UCSD-AML1 (cell line): ENCODE results near the gene GULP1.
"Not testable (repeated sequence)": the region's sequence is repeated elsewhere in the genome, so short reads cannot be mapped to it uniquely, and the experiment has no call there.

Experiments used
- DNase-seq: peaks from one replicate; lab custom pipeline; 2025; ENCODE audit not compliant: unreplicated experiment; lab: John Stamatoyannopoulos, UW

GULP1 gene

DNA sequence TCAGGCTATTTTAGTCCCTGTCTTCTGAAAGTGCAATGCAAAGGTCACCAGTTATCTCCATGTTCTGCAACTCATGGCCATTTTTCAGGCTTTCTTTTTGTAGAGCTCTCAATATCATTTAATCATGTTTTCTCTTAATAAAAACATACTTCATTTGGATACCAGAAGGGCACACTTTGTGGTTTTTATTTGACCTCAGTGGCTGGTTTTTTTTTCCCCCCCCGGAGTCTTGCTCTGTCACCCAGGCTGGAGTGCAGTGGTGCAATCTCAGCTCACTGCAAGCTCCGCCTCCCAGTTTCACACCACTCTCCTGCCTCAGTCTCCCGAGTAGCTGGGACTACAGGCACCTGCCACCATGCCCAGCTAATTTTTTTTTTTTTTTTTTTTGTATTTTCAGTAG is 174.4 kb downstream of the GULP1 start:
- DNase-seq: not testable (repeated sequence)

DNA sequence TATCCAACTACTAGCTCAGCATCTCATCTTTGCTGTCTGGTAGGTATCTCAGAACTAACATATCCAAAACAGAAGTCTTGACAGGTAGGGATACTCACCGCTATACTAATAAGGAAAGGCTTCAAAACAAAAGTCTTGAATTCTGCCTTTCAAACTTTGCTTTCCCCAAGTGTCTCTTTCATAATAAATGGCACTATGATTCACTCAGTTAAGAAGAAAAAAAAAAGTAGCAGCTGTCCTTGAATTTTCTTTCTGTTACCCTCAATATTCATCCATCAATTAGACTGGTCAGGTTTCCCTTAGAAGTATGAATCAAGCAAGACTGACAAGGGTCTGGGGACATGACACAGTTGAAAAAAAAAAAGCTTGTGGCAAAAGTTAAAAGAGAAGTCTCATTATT is 175.1 kb downstream of the GULP1 start:
- no peak for DNase-seq

DNA sequence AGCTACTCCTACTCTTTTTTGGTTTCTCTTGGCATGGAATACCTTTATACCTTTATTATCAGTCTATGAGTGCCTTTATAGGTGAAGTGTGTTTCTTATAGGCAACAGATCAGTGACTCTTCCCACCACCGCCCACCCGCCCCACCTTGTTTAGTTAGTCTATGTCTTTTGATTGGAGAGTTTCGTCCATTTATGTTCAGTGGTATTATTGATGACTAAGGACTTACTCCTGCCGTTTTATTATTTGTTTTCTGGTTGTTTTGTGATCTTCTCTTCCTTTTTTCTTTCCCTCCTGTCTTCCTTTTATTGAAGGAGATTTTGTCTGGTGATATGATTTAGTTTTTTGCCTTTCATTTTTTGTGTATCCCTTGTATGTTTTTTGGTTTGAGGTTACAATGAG is 179.5 kb downstream of the GULP1 start:
- DNase-seq: no peak

DNA sequence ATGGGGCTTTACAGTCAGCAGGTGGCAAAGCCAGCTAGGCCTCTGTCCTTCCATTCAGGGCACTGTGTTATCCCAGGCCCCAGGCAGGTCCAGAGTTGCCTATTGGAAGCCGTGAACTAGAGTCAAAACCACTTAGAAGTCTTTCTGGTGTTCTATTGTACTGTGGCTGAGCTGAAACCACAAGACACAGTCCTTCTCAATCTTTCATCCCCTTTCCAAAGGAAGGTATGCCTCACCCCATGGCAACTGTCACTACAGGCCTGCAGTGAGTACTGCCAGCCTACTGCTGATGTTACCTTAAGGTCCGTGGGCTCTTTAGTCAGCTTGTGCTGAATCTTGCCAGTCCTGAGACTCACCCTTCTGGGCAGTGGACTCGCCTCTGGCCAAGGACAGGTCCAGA is 181.6 kb downstream of the GULP1 start:
- DNase-seq: no peak

DNA sequence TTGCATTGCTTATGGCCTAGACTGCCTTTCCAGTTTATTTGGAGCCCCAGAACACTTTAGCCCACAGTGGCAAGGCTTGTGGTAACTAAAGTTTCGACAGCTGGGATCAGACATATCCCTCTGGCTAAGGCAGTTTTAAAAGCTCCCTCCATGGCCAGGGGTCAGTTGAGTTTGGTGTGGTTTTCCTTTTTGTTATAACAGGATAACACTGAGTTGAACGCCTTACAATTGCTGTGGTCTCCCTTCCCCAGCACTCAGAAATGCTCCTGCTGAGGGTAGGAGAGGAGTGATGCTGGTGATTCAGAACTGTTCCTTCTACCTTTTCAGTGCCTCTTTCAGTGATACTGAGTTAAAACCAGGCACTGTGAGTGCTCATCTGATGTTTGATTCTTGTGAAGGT is 182.6 kb downstream of the GULP1 start:
- no peak for DNase-seq

DNA sequence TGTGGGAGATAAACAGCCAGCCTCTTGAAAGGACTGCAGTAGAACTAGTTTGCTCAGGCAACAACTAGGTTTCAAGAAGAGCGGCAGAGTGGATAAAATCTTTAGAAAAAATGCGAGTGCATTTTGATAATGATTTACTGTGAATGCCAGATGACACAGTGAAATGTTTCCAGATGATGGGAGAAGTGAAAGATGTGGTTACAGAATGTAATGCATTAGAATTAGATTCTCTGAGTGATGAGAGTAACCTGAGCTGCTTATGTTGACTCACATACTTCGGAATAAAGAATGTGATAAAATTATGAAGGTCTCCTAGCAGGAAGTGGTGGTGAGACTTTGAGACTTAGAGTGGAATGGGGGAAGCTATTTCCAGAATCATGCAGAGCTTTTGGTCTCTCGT is 184.3 kb downstream of the GULP1 start:
- DNase-seq: no peak

DNA sequence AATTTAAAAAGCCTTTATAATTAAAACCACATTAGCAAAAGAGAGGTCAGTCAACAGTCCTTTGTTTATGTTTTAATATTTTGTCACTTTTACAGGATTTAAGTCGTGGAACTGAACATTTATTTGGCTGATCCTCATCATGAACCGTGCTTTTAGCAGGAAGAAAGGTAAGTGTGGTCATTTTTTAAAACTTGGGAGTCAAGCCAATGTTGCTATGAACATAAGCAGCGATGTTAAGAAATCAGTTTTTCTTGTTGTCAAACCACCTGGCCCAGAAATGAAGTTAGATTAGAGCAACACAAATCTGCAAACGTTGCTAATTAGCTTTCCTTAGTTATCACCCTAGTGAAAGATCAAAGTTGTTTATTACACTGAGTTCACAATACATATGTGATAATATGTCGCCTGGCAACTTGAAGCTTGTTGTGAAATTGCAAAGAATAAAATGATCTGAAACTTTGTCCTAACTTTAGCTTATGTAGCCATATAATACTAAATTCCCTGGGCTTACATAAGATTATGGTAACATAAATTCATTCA is 186.0 kb downstream of the GULP1 start:
- no peak for DNase-seq

DNA sequence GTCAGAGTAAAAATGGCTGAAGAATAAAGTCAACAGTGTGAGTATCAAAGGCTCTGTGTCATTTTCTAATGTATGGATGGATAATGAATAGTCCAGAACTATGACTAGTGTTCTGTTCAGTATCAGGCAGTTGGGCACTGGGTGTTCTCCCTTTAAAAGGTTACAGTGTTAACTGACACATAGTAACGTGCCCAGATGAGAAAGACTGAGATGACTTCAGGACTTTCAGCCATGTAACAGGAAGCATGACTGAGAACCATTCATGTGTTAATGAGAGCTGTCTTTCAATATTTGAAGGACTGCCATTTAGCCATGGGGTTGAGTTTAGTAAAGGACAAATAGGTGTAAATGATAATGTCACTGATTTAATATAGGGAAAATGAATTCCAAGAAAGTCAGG is 187.1 kb downstream of the GULP1 start:
- DNase-seq: no peak

DNA sequence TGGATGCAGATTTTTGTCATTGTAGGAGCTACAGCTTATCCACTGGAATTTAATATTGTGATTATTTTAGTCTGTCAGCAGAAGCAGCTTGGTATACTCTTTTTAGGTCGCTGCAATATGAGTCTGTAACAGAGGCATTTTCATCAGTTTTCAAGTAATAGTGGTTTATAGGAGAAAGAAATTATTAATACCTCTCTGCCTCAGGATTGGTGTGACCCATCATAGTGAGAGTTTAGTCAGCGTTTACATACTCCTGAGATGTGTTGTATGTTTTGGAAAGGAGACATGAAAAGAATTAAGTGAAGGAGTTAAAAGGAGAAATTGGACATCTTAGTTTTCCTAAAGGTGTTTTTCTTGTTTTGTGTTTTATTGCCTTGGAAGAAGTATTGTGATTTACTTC is 189.8 kb downstream of the GULP1 start:
- DNase-seq: no peak

DNA sequence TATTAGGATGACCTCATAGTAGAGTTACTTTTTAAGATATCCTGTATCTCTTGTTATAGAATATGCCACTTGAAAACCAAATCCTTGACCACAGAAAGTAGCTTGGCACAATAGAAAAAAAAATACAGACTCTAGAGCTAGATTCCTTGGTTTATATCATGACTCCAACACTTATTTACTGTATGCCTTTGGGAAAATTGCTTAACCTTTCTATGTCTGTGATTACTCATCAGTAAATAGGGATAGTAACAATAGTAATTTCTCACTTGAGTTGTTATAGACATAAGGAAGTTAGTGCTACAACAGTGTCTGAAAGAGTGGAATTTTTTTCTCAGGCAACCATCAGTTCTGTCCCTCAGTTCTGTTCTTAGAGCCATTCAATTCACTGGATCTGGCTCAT is 193.8 kb downstream of the GULP1 start:
- DNase-seq: no peak

DNA sequence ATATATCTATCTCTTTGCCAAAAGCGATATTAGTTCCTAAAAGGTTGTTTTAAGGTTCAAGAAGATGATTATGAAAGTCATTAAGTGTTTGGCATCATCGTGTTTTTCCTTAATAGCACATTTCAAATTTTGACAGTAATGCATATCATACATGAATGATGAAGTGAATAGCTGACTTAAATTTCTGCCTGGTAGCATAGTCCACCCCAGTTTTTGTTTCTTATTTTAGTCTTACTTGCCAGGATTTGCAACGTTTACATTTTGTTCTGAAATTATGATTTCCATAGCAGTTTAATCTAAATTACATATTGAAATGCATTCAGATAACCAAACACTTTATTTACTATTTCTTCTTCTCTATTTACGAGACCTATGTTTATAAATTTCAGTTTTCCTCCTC is 201.1 kb downstream of the GULP1 start:
- no peak for DNase-seq

DNA sequence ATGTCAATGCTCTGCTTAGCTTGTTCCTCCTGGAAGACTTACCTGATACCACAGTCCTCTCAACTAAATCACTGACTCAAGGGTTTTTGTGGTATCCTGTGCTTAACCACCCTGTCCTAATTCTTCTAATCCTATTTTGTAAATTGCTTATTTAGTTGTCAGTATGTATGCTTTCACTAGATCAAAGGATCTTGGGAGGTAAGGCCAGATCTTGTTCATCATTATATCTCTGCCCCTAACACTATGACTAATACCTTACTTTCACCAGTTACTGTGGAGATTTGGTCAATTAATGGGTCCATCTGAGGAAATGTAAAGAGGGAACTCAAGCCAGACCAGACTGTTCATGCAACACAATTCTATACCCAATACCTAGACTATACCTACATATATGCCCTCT is 203.2 kb downstream of the GULP1 start:
- no peak for DNase-seq

DNA sequence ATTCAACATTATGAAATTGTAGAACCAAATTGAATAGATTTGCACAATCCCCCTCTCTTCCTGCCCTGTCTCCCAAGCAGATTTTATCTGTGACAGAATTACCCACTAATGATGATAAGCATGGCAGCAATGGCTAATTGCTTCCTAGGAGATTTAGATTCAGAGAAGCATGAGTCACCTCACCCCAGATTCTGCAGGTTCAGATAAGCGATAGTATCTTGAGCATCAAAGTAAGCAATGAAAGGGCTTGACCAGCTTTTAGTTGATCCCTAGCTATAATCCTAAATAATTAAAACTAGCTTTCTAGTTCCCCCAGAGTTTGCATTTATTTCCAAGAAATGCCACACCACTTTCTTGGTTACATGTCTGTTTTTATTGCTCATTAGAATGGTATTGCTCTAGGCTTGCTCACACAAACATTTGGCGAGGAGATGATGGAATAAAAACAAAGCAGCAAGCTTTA is 204.3 kb downstream of the GULP1 start:
- no peak for DNase-seq

DNA sequence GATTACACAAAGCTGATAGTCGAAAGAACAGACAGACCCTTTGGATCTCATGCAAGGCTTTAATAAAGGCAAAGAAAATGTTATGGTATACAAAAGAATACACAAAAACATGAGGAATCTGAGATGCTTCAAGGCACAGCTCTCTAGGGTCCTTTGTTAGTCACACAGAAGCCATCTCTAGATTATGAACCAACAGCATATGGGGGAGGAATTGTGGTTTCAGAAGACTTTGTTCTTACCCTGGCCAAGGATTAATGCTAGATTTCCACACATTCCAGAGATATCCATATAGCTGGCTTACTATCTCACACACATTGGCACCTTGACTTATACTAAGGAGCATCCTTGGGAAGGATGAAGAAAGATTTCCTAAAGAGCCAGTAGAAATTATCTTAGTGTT is 206.1 kb downstream of the GULP1 start:
- DNase-seq: no peak

DNA sequence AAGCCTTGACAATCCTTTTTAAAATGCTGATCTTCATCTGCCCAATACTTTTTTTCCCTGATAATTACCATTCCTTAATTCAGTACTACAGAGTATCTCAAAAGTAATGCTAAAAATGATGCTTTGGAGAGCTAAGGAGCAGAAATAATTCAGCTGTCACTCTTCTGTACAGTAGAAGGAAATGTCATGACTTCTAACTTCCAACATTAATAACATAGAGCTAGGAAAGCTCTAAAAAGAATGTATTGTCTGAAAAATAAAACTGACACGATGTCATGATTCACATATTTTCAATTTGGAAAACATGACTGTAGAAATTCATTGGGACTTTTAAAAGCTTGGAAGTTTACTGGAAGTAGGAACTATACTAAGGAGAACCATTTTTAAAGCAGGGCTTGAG is 212.3 kb downstream of the GULP1 start:
- no peak for DNase-seq

DNA sequence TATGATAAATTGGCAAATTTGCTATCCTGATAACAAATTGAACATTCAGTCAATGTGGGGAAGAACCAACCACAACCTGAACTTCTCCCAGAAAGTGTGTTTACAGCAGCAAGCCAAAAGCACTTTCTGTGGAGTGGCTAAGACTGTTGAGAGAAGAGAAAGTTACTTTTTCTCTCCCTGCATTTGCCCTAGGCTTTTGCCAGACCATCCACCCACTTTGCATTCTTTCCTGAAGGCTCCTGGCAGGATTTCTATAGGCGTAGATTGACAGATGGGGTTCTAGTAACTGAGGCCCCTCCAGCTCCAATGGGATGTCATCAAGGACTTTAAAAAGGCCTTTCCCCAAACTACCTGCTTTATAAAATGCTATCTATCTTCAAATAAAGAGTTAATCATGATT is 215.2 kb downstream of the GULP1 start:
- DNase-seq: no peak

DNA sequence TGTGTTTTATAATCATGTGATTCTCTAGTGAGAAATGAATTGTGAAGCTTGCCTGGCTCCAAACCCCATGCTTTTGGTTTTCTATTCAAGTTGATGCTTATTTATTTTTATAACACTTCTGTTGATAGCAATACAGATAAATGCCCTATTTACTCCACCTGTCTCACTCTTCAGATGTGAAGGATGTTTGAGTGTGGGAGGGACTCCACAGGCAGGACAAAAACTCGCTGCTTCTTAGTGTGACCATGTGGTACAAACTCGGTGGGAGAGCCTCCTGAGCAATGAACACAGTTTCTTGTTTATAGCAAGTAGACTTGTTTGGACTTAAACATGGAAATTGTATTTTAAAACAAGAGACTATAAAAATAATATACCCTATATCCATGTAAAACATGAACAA is 219.7 kb downstream of the GULP1 start:
- no peak for DNase-seq

DNA sequence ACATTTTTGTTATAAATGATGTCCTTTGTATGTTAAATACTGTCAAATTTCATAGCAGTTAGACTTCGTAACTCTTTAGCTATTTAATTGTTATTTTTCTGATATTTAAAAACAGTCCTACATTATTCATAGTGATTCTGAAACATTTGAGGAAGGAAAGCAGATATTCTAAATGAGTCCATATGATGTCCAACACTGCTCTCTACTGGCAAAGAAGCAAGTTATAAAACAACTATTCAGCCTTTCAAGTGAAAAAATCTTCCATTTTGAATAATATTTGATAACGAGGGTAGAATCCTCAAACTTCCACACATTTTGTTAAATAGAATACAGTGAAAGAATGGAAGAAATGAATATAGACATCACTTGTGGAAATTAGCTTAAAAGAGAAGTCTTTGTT is 220.8 kb downstream of the GULP1 start:
- DNase-seq: no peak

DNA sequence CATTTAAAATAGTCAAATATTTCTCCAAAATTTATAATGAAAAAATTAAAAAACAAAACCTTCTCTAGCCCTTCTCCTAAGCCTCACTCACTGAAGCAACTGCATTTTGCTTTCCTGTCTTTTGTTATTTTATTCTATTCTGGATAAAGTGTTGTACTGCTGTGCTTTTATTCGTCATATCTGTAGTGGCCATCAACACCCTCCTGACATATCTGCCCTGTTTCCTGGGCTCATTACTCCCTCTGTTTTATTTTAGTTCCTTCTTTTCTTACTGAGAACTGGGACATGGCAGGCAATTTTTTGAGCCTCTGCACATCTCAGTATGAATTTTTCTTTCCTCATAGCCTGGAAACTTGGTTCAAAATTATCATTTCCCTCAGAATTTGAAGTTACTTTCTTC is 224.2 kb downstream of the GULP1 start:
- DNase-seq: no peak

DNA sequence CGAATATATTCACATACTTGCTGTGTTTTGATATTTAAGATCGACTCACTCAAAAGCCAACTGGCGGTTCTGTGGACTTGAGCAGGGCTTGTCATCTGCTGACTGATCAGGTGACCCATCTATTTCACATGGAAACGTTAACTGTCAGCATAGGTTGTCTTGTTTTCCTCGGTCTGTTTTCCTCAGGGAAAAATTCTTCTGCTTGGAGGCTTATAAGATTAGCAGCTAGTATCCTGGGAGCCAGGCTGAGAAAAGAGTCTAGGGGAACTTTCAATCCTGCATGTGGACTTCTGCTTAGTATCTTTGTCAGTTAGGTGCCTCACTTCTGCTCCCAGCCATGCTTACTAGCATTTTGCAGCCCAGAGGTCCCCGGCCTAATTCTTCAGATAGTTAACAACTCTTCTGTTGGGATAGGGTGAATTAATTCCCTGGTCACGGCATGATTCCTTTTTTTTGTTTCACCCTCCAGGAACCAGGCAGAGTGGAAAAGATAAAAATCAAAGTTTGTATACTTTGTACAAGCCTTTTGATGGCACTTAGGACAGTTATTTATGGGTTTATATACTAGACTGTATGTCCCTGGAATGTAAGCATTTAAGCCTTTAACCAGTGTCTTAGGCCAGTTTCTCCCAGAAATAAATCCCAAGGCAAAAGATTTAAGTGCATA is 226.0 kb downstream of the GULP1 start:
- DNase-seq: no peak

DNA sequence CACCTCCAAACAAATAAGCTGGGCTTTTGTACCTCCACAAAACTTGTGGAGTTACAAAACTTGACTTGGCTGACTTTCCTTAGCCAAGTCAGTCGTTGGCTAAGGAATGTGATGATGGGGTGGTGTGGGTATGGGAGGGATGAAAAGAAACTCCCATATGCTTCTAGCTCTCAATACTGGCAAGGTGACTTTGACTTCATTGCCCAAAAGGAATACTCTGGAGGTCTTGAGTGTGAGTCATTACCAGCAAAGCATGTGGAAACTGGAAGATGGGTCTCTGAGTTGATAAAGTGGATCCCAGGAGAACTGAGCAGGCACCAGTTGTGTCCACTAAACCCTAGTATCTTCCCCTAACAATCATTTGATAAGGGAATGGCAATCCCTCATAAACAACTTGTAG is 226.7 kb downstream of the GULP1 start:
- DNase-seq: no peak

DNA sequence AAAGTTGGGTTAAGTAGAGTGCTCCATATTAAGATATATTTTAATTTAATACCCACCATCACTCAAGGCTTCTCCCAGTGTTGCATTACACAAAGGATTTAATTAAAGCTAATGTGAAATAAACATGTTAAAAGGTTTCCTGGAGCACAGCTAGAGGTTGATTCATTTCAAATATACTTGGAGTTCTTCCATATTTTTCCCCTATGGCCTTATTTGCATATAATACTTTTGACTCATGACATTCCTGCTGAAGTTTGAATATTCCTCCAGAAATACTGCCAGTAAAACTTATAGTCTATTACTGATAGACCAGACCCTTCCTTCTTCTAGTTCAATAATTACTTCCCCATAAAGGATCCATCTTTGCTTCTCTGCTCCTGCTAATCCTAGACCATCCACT is 227.5 kb downstream of the GULP1 start:
- no peak for DNase-seq

DNA sequence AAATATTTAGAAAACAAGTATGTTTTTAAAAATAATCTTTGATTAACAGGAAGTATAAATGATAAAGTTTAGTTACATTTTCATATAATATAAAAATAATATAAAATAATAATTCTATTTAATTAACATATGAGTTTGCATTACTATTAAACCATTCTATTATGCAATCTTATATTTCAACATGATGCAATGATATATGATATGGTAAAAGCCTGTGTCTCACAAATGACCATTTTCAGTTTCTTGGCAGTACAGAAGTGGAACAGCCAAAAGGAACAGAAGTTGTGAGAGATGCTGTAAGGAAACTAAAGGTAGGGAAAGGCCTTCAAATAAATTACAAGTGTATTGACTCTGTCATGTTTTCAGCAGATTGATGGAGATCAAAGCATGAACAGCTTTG is 230.8 kb downstream of the GULP1 start:
- DNase-seq: no peak
